Thyroid gland (tissue), 4 donors: ENCODE measurements around the gene KIF1C. TPM values are rescaled to one million over a fixed set of nuclear protein-coding genes. Genes with fewer than 3 reads are reported as not detected.

ENCODE experiments used
- DNase-seq, 2 donors: peaks; one replicate each; pipeline ENCODE4 v3.0.0-alpha.2; 2019
- H3K27ac ChIP-seq, 3 donors: fragments of 200-600 bp; sonication (generic); 1 replicate in 2 of 3; 2 replicates in 1 of 3; pipeline ENCODE4 v1.5.1; 2016 to 2019; ENCODE audit warnings: mild to moderate bottlenecking in 1 of 3, moderate library complexity in 1 of 3
- H3K27me3 ChIP-seq: fragments of 200-600 bp; sonication (generic); one replicate; pipeline ENCODE4 v1.5.1; 2019
- H3K36me3 ChIP-seq, 2 donors: fragments of 200-600 bp; sonication (generic); one replicate each; pipeline ENCODE4 v1.5.1; 2016 to 2019
- H3K4me1 ChIP-seq, 2 donors: fragments of 200-600 bp; sonication (generic); one replicate each; pipeline ENCODE4 v1.5.1; 2017 to 2019
- H3K4me3 ChIP-seq, 3 donors: fragments of 200-600 bp; sonication (generic); replicated peaks in 1 of 3; 1 replicate in 2 of 3; 2 replicates in 1 of 3; pipeline ENCODE4 v1.5.1; 2016; ENCODE audit warnings: mild to moderate bottlenecking in 1 of 3
- H3K9me3 ChIP-seq: fragments of 200-600 bp; sonication (generic); one replicate; pipeline ENCODE4 v1.5.1; 2017
- CTCF ChIP-seq, 6 experiments: fragments of 200-600 bp in 3 of 6; fragments of 450-650 bp in 3 of 6; sonication (generic) in 3 of 6; IDR thresholded peaks; one replicate each; pipeline ENCODE4 v1.5.1; 2016 to 2019; ENCODE audit warnings: antibody characterized with exemption in 6 of 6, mild to moderate bottlenecking in 2 of 6, inconsistent platforms in 1 of 6, moderate library complexity in 1 of 6
- POLR2A ChIP-seq, 2 donors: fragments of 450-650 bp; IDR thresholded peaks; one replicate each; pipeline ENCODE4 v1.6.1; 2017; ENCODE audit warnings: antibody characterized with exemption in 2 of 2, mild to moderate bottlenecking in 2 of 2, moderate library complexity in 1 of 2
- WGBS, 2 donors: methylation state at CpG; one replicate each; pipeline ENCODE4 v1.1.5; 2017; 5-methylcytosine and 5-hydroxymethylcytosine counted together
- intact Hi-C: fragments of 100-400 bp; cut with DNase I; formaldehyde crosslinking; loops from one replicate; pipeline ENCODE4 v1.15.1; 2023
- total RNA-seq, 4 donors: library from RNA; depleted of rRNA; stranded (reverse); fragments of >200 nt; gene quantifications; one replicate each; pipeline ENCODE4 v1.2.3, GENCODE V29; 2016

The KIF1C gene
- total RNA-seq, 4 donors from 2014 or later, result 67.3 to 134 (median 86.9) TPM

- 79 to 82% methylated on average over 12 of the region's 12 CpGs for WGBS, 2 donors
These were observed 25.0 kb upstream of the KIF1C start for GRCh38 chr17:4972752-4973151.

DNA sequence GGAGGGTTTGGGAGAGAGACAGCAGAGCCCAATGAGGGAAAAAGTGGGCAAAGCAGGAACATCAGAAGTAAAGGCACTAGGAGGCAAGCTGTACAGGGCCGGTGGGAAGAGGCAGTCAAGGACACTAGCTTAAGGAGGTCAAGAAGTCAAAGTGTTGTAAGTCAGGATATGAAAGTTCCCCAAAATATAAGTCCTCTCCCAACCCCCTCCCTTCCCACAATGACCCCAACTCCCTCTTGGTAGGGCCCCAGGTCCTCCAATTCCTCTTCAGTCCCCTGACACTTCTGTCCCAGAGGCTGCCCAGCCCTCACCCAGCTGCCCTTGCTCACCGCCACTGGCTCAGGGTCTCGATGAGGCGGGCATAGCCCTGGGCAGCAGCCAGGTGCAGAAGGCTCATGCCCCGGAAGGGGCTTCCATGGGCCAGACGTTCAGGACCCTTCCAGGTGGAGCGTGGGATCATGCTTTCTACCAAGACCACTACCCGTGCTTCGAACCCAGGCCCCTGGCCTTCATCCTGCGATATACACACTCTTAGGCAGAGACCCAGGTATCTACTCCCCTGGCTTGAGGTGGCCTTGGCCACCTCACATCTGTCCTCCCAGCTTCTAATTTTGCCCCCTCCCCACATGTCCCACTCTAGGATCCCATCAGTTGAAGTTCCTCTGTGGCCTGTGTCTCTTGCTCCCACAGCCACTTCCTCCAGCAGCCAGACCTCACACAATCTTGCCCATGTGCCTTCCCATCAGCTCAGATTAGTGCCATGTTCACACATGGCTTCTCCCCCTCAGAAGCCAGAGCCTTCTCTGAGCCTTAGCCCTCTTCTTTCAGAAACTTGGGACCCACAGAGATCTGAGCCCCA, 24.3 kb upstream of the KIF1C start:
- no peaks in the 10 kb centered on the region for H3K9me3 ChIP-seq
- no peak for DNase-seq
- intact Hi-C loops, result no loop called here
- no peaks in the 10 kb centered on the region for H3K27me3 ChIP-seq
- H3K27ac ChIP-seq, result no peak overlapping the region
- peaks cover 5 to 8% of the 10 kb centered on the region in 2 donors for H3K4me1 ChIP-seq
- no peak for TF ChIP-seq POLR2A (IDR thresholded peaks at IDR 0.05)
- no peak for TF ChIP-seq CTCF (IDR thresholded peaks at IDR 0.05)
- WGBS, 2 donors, result 93 to 97% methylated on average over 9 to 10 of the region's 10 CpGs
- no peak overlapping the region for H3K4me3 ChIP-seq
- H3K36me3 ChIP-seq, result peaks cover 34 to 45% of the 10 kb centered on the region in 2 donors

More at GRCh38 chr17:4972752-4973151, 25.0 kb upstream of the KIF1C start:
- no peak overlapping the region for H3K27ac ChIP-seq
- intact Hi-C loops, result no loop called here
- H3K9me3 ChIP-seq, result no peaks in the 10 kb centered on the region
- H3K4me1 ChIP-seq, result peaks cover 11 to 14% of the 10 kb centered on the region in 2 donors
- TF ChIP-seq CTCF (IDR thresholded peaks at IDR 0.05) (no peak), POLR2A (IDR thresholded peaks at IDR 0.05) (no peak)
- no peaks in the 10 kb centered on the region for H3K27me3 ChIP-seq
- H3K4me3 ChIP-seq, result no peak overlapping the region
- no peak for DNase-seq
- peaks cover 26 to 38% of the 10 kb centered on the region in 2 donors for H3K36me3 ChIP-seq

GRCh38 chr17:4974115-4974670, 23.6 kb upstream of the KIF1C start:
- H3K27ac ChIP-seq, result no peak overlapping the region

DNA sequence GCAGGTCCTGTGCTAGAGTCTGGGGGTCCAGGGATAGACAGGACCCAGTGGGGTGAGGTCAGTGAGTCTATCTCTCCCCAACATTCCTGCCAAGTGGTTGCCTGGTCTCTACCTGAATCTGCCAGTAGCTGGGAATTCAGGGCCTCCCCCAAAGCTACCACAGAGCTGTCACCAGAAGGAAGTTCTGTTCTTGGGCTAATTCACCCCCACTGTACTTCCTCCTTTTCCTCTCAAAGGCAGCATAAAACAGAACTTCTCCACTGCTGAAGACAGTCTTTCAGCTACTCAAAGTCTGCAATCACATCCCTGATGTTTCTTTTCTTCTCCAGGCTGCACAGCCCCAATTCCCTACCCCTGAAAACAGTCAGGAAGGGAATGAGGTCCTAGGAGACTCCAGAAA, 19.0 kb upstream of the KIF1C start:
- Histone ChIP-seq H3K27ac (no peak overlapping the region), H3K9me3 (no peaks in the 10 kb centered on the region), H3K36me3 (peaks cover 43 to 48% of the 10 kb centered on the region in 2 donors), H3K27me3 (no peaks in the 10 kb centered on the region), H3K4me1 (no peaks in the 10 kb centered on the region), H3K4me3 (no peak overlapping the region)
- TF ChIP-seq POLR2A (IDR thresholded peaks at IDR 0.05) (no peak), CTCF (IDR thresholded peaks at IDR 0.05) (no peak)
- intact Hi-C loops, result no loop called here
- no peak for DNase-seq

More at GRCh38 chr17:4974115-4974670, 23.6 kb upstream of the KIF1C start:
- no peaks in the 10 kb centered on the region for H3K9me3 ChIP-seq
- no peak for TF ChIP-seq POLR2A (IDR thresholded peaks at IDR 0.05)
- TF ChIP-seq CTCF (IDR thresholded peaks at IDR 0.05), result no peak
- H3K4me1 ChIP-seq, result peaks cover 0 to under 1% of the 10 kb centered on the region in 2 donors
- peaks cover 41 to 50% of the 10 kb centered on the region in 2 donors for H3K36me3 ChIP-seq
- no peak overlapping the region for H3K4me3 ChIP-seq
- WGBS, 2 donors, result 87 to 89% methylated on average over 9 of the region's 9 CpGs
- no peak for DNase-seq
- H3K27me3 ChIP-seq, result no peaks in the 10 kb centered on the region
- intact Hi-C loops, result no loop called here
